DND-41 (cell line): ENCODE data around the gene CNRIP1.

Source experiments
- CTCF ChIP-seq: IDR thresholded peaks from 2 replicates; pipeline ENCODE4 v1.5.1; 2012; ENCODE audit warnings: borderline replicate concordance, low read length, moderate library complexity, mild to moderate bottlenecking; ENCODE audit not compliant: poor library complexity, severe bottlenecking; ENCODE audit errors: extremely low read depth
- EZH2 ChIP-seq: IDR thresholded peaks from 3 replicates; pipeline ENCODE4 v1.6.1; 2012; ENCODE audit warnings: borderline replicate concordance, low read depth, mild to moderate bottlenecking, moderate library complexity, low read length, inconsistent platforms; ENCODE audit not compliant: severe bottlenecking

GRCh38 chr2:68292108-68292710 is 27.5 kb downstream of the CNRIP1 start:
- peak; percentile 75 for TF ChIP-seq CTCF
- no peak for TF ChIP-seq EZH2
